Kidney epithelial cell (primary cell): ENCODE measurements around the gene TTC21B. TPM values are rescaled to one million over a fixed set of nuclear protein-coding genes. Genes with fewer than 3 reads are reported as not detected.

ENCODE experiments used
- DNase-seq: peaks from one replicate; pipeline ENCODE4 v3.0.0-alpha.2; 2010; ENCODE audit warnings: low read depth
- H3K27me3 ChIP-seq: 2 replicates; pipeline ENCODE4 v1.6.0; 2011; ENCODE audit warnings: low read length; ENCODE audit not compliant: control insufficient read depth, insufficient read depth
- H3K36me3 ChIP-seq: 2 replicates; pipeline ENCODE4 v1.5.1; 2011; ENCODE audit warnings: low read length; ENCODE audit not compliant: control insufficient read depth, insufficient read depth
- H3K4me3 ChIP-seq: 2 replicates; pipeline ENCODE4 v1.5.1; 2011; ENCODE audit warnings: low read depth, mild to moderate bottlenecking, control low read depth, low read length
- total RNA-seq: library from RNA; depleted of rRNA; stranded (reverse); fragments of >200 nt; gene quantifications from 2 replicates; pipeline ENCODE4 v1.2.3, GENCODE V29; 2015
- TF ChIP-seq, protein P1 (sequence below): IDR thresholded peaks from 2 replicates; pipeline ENCODE4 v1.5.1; 2011; ENCODE audit warnings: mild to moderate bottlenecking, moderate library complexity, low read length, control low read depth, inconsistent platforms; ENCODE audit not compliant: insufficient read depth, poor library complexity, severe bottlenecking

Gene TTC21B
- total RNA-seq, 1 donor from 2014 or later: 10.8 TPM

DNA sequence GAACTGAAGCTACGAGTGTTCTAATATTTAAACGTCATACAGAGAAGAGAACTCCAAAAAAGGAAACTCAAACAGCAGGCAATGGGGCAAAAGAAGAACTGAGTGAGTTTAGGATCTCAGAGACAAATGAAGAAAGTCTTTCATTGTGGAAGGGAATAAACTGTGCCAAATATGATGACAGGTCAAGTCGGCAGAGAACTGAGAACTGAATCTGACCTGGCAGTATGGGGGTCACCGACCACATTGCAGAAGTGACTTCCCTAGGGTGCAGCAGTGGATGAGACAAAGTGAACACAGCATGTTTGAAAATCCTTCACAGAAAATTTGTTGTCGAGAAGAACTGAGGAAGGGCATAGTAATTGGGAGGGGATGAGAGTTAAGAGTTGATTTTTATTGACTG lies 55.9 kb downstream of the TTC21B start:
- TF ChIP-seq, protein P1, sequence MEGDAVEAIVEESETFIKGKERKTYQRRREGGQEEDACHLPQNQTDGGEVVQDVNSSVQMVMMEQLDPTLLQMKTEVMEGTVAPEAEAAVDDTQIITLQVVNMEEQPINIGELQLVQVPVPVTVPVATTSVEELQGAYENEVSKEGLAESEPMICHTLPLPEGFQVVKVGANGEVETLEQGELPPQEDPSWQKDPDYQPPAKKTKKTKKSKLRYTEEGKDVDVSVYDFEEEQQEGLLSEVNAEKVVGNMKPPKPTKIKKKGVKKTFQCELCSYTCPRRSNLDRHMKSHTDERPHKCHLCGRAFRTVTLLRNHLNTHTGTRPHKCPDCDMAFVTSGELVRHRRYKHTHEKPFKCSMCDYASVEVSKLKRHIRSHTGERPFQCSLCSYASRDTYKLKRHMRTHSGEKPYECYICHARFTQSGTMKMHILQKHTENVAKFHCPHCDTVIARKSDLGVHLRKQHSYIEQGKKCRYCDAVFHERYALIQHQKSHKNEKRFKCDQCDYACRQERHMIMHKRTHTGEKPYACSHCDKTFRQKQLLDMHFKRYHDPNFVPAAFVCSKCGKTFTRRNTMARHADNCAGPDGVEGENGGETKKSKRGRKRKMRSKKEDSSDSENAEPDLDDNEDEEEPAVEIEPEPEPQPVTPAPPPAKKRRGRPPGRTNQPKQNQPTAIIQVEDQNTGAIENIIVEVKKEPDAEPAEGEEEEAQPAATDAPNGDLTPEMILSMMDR: no peak
- DNase-seq: no peak
- no peaks in the 10 kb centered on the region for H3K36me3 ChIP-seq
- no peak overlapping the region for H3K4me3 ChIP-seq
- H3K27me3 ChIP-seq: no peaks in the 10 kb centered on the region

DNA sequence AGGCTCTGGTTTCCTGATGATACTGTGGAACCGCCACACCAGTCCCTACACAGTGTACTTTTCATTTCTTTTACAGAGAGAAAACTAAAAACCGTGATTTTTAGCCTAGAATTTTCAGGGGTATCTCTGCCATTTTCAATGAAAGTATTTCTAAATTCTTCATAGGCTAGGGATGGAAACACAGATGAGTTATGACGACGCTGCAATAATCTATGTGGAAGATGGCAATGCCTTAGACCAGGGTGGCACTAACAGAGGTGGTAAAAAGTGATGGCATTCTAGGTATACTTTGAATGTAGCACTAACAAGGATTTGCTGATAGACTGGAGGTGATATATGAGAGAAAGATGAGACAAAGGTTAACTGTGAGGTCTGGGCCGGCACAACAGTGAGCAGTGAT lies 56.5 kb downstream of the TTC21B start:
- TF ChIP-seq, protein P1: no peak
- Histone ChIP-seq H3K4me3 (no peak overlapping the region), H3K36me3 (no peaks in the 10 kb centered on the region), H3K27me3 (no peaks in the 10 kb centered on the region)
- DNase-seq: no peak

DNA sequence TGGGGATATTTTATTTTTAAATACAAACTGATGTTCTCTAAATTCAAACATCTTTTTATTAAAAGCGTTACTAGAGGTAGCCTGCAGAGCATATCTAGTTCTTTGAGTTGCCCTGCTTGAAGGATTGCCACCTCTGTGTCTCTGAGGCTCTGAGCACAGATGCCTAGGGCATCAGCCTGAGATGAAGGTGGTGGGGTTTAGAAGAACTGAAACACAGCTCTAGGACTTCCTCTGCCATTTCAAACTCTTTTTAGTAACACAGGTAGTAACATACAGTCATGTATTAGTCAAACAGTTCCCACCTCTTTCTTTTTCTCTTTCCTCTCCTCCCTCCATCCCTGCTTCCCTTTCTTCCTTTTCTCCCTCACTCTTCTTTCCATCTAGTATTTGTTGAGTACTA lies 57.6 kb downstream of the TTC21B start:
- Histone ChIP-seq H3K4me3 (no peak overlapping the region), H3K27me3 (no peaks in the 10 kb centered on the region), H3K36me3 (no peaks in the 10 kb centered on the region)
- TF ChIP-seq, protein P1: no peak
- no peak for DNase-seq

DNA sequence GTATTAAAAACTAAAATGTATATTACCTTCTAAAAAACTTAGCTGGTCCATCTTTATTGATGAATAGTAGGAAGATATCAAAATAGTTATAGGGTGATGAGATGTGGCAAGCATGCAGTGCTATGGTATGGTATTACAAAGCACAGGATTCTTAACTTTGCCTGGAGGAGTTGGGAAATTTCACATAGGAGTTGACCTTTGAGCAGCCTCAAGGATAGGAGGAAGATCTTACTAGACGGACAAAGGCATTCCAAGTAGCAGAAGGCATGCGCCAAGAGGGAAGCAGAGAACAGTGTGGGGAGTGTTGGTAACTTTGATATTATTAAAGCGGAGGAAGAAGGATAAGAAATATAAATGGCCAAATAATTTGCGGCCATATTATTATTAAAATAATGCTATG lies 60.0 kb downstream of the TTC21B start:
- no peaks in the 10 kb centered on the region for H3K27me3 ChIP-seq
- H3K36me3 ChIP-seq: no peaks in the 10 kb centered on the region
- no peak for DNase-seq
- TF ChIP-seq, protein P1: no peak
- no peak overlapping the region for H3K4me3 ChIP-seq

DNA sequence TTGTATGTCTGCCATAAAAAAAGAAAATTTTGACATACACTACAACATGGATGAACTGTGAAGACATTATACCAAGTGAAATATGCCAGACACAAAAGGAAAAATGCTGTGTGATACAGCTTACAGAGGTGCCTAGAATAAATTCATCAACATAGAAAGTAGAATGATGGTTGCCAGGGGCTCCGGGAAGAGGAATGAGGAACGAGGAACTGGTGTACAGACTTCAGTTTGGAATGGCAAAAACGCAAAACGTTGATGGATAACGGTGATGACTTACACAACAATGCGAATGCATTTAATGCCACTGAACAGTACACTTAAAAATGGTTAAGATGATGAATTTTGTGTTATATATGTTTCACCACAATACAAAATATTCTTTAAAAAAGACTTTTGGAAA lies 61.0 kb downstream of the TTC21B start:
- no peak for DNase-seq
- Histone ChIP-seq H3K36me3 (no peaks in the 10 kb centered on the region), H3K4me3 (no peak overlapping the region), H3K27me3 (no peaks in the 10 kb centered on the region)
- TF ChIP-seq, protein P1: no peak

DNA sequence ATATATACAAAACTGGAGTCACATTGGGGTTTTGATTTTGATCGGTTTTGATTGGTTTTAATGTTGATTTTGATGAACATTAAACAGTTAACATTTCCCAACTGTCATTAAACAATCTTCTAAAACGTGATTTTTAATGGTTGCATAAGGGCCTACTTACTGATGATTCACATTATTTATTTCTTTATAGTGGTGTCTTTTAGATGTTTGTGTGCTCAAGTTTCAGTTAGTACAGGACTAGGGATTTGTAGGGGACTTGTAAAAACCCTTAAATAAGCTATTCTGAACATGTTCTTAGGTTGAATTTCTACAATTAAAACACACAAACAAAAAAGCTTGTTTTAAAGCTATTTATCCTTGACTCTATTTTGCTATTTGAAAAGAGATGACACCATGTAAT lies 61.6 kb downstream of the TTC21B start:
- DNase-seq: no peak
- no peaks in the 10 kb centered on the region for H3K36me3 ChIP-seq
- no peaks in the 10 kb centered on the region for H3K27me3 ChIP-seq
- TF ChIP-seq, protein P1: no peak
- no peak overlapping the region for H3K4me3 ChIP-seq
